ENCODE results near the gene SCUBE1.
A peak's percentile ranks its signal among the peaks of the same experiment; 100 is the strongest.

The SCUBE1 gene

GRCh38 chr22:43151251-43152002 lies 191.7 kb downstream of the SCUBE1 start, which contains the start of gene TSPO:
Gene TSPO (plus strand): TSS chr22:43151559. CDS start chr22:43159239, 7,680 bp downstream.
- peak; percentile 60 for DNase-seq

GRCh38 chr22:43150731-43151206 lies 192.4 kb downstream of the SCUBE1 start:
- no peak for DNase-seq

- no peak for DNase-seq
Observed at GRCh38 chr22:43148581-43148980, 194.6 kb downstream of the SCUBE1 start.

- DNase-seq: no peak
Observed at GRCh38 chr22:43147821-43148220, 195.4 kb downstream of the SCUBE1 start.

Data from NCI-H2171 (cell line).